PC-9 (cell line): ENCODE results near the gene FAM83D. TPM values are rescaled to one million over a fixed set of nuclear protein-coding genes. Genes with fewer than 3 reads are reported as not detected.

Experiments used
- BruUV-seq: library from RNA; stranded (reverse); fragments of 400-500 nt; replicated peaks from 2 replicates; lab custom pipeline; 2021; lab: Mats Ljungman, UMichigan
- CTCF ChIA-PET: fragments of 300-600 bp; sonication (Branson Sonifier 250); formaldehyde crosslinking; loops from one replicate; lab custom pipeline; 2022; ENCODE audit warnings: antibody characterized with exemption; lab: Charles Lee
- POLR2A ChIA-PET: fragments of 300-600 bp; sonication (Branson Sonifier 250); formaldehyde crosslinking; loops from one replicate; lab custom pipeline; 2022; ENCODE audit warnings: antibody characterized with exemption; ENCODE audit not compliant: unreplicated experiment; lab: Charles Lee
- DNase-seq, 2 experiments: peaks; one replicate each; pipeline versions ENCODE4 v3.0.0 to v3.0.0-alpha.2; 2015 to 2022; ENCODE audit warnings: mixed read lengths in 1 of 2
- H2AFZ ChIP-seq: fragments of 200-600 bp; sonication (generic); 2 replicates; pipeline ENCODE4 v1.8.1; 2017; ENCODE audit warnings: antibody characterized with exemption
- H3F3A ChIP-seq: fragments of 200-600 bp; sonication (generic); 2 replicates; pipeline ENCODE4 v1.8.1; 2017; ENCODE audit warnings: antibody characterized with exemption, mild to moderate bottlenecking, low read depth; ENCODE audit not compliant: insufficient read depth
- H3K27ac ChIP-seq: fragments of 200-600 bp; sonication (generic); 2 replicates; pipeline ENCODE4 v1.6.1; 2016; ENCODE audit warnings: mixed run types
- H3K27me3 ChIP-seq: fragments of 200-600 bp; sonication (generic); 2 replicates; pipeline ENCODE4 v1.6.1; 2016; ENCODE audit warnings: low read depth, mixed run types; ENCODE audit not compliant: insufficient read depth
- H3K36me3 ChIP-seq: fragments of 200-600 bp; sonication (generic); 2 replicates; pipeline ENCODE4 v1.6.1; 2016; ENCODE audit warnings: low read depth, mixed run types
- H3K4me1 ChIP-seq: fragments of 200-600 bp; sonication (generic); replicated peaks from 2 replicates; pipeline ENCODE4 v1.6.1; 2016; ENCODE audit warnings: mixed run types; ENCODE audit not compliant: insufficient read depth
- H3K4me2 ChIP-seq: fragments of 200-600 bp; sonication (generic); 2 replicates; pipeline ENCODE4 v1.6.1; 2017; ENCODE audit warnings: mixed run types
- H3K4me3 ChIP-seq: fragments of 200-600 bp; sonication (generic); 2 replicates; pipeline ENCODE4 v1.6.1; 2016; ENCODE audit warnings: mixed run types
- H3K79me2 ChIP-seq: fragments of 200-600 bp; sonication (generic); 2 replicates; pipeline ENCODE4 v1.6.1; 2017; ENCODE audit warnings: low read depth, mixed run types
- H3K9me2 ChIP-seq: fragments of 200-600 bp; sonication (generic); 2 replicates; pipeline ENCODE4 v1.8.1; 2017; ENCODE audit warnings: mild to moderate bottlenecking; ENCODE audit not compliant: insufficient read depth
- H3K9me3 ChIP-seq: fragments of 200-600 bp; sonication (generic); 2 replicates; pipeline ENCODE4 v1.8.1; 2016; ENCODE audit warnings: low read depth; ENCODE audit not compliant: insufficient read depth
- H4K20me1 ChIP-seq: fragments of 200-600 bp; sonication (generic); 2 replicates; pipeline ENCODE4 v1.8.1; 2017; ENCODE audit not compliant: insufficient read depth
- EZH2 ChIP-seq: fragments of 200-600 bp; sonication (generic); IDR thresholded peaks from 2 replicates; pipeline ENCODE4 v1.8.0; 2017; ENCODE audit warnings: antibody characterized with exemption, low read depth
- intact Hi-C: fragments of 100-400 bp; cut with micrococcal nuclease; formaldehyde crosslinking; loops from one replicate; pipeline ENCODE4 v1.10.0; 2022; ENCODE audit not compliant: unreplicated experiment
- total RNA-seq: library from RNA; stranded (reverse); gene quantifications from 2 replicates; pipeline ENCODE4 v1.2.3, GENCODE V29; 2021
- TF ChIP-seq, protein P1 (sequence below): fragments of 200-600 bp; sonication (generic); conservative IDR thresholded peaks from 2 replicates; pipeline ENCODE4 v1.6.1; 2017; ENCODE audit warnings: mixed run types, antibody characterized with exemption, mild to moderate bottlenecking, moderate library complexity

The FAM83D gene
- total RNA-seq, 1 experiment from 2014 or later, result 57.3 TPM

GRCh38 chr20:38895098-38895949 lies 30.9 kb upstream of the FAM83D start:
- TF ChIP-seq, protein P1, sequence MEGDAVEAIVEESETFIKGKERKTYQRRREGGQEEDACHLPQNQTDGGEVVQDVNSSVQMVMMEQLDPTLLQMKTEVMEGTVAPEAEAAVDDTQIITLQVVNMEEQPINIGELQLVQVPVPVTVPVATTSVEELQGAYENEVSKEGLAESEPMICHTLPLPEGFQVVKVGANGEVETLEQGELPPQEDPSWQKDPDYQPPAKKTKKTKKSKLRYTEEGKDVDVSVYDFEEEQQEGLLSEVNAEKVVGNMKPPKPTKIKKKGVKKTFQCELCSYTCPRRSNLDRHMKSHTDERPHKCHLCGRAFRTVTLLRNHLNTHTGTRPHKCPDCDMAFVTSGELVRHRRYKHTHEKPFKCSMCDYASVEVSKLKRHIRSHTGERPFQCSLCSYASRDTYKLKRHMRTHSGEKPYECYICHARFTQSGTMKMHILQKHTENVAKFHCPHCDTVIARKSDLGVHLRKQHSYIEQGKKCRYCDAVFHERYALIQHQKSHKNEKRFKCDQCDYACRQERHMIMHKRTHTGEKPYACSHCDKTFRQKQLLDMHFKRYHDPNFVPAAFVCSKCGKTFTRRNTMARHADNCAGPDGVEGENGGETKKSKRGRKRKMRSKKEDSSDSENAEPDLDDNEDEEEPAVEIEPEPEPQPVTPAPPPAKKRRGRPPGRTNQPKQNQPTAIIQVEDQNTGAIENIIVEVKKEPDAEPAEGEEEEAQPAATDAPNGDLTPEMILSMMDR, result no peak
- no peak for TF ChIP-seq EZH2
- Histone ChIP-seq H3K9me3 (no peaks in the 10 kb centered on the region), H4K20me1 (no peaks in the 10 kb centered on the region), H3K27me3 (peaks cover 52% of the 10 kb centered on the region), H3K4me1 (0 out of 2 replicates have a peak, but pooled peaks cover 2% of the 10 kb centered on the region), H3K4me3 (no peak overlapping the region), H3K36me3 (no peaks in the 10 kb centered on the region), H3K9me2 (no peaks in the 10 kb centered on the region), H2AFZ (no peak overlapping the region), H3K4me2 (no peak overlapping the region), H3K79me2 (no peaks in the 10 kb centered on the region), H3K27ac (no peak overlapping the region), H3F3A (no peaks in the 10 kb centered on the region)
- intact Hi-C loops, result no loop called here
- ChIA-PET POLR2A (no interaction called here), CTCF (interaction anchor here (0.6 to 1.3 kb wide), 2 partner anchors 33 to 154 kb away, joined by 3 to 7 read pairs; no protein-coding TSS in a partner anchor)
- BruUV-seq, result no TSS peak
- DNase-seq, result no peak

DNA sequence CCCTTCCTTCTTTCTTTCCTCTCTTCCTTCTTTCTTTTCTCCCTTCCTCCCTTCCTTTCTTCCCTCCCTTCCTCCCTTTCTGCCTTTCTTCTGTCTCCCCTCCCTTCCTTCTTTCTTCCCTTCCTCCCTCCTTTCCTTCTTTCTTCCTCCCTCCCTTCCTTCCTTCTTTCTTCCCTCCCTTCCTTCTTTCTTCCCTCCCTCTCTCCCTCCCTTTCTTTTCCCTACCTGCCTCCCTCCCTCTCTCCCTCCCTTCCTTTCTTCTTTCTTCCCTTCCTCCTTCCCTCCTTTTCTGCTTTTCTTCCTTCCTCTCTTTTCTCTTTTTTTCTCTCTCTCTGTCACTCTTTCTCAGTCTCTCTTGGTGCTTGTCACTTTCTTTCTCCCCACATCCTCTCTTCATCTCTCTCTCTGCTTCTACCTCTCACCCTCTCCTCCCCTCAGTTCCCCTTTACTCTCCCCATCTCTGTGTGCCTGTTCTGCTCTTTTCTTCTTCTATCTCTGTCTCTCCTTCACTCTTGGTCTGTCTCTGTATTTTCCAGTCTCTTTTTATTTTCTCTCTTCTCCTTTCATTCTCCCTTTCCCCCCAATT lies 30.1 kb upstream of the FAM83D start:
- CTCF ChIA-PET, result no interaction called here

GRCh38 chr20:38897267-38897666 lies 28.9 kb upstream of the FAM83D start:
- no TSS peak for BruUV-seq
- Histone ChIP-seq H3K9me3 (no peaks in the 10 kb centered on the region), H3K79me2 (no peaks in the 10 kb centered on the region), H3K4me1 (no peaks in the 10 kb centered on the region), H3K36me3 (no peaks in the 10 kb centered on the region), H3K27me3 (peaks cover 71% of the 10 kb centered on the region), H3K4me3 (no peak overlapping the region), H4K20me1 (no peaks in the 10 kb centered on the region), H3K27ac (no peak overlapping the region), H3K4me2 (no peak overlapping the region), H3K9me2 (no peaks in the 10 kb centered on the region), H3F3A (no peaks in the 10 kb centered on the region), H2AFZ (no peak overlapping the region)
- no peak for TF ChIP-seq EZH2
- TF ChIP-seq, protein P1, result no peak
- intact Hi-C loops, result no loop called here
- DNase-seq, result no peak
- POLR2A ChIA-PET, result no interaction called here
- CTCF ChIA-PET, result no interaction called here

More for the DNA sequence above, 30.1 kb upstream of the FAM83D start:
- no peaks in the 10 kb centered on the region for H3K36me3 ChIP-seq
- no peaks in the 10 kb centered on the region for H3K9me3 ChIP-seq
- H4K20me1 ChIP-seq, result no peaks in the 10 kb centered on the region
- intact Hi-C loops, result no loop called here
- H3K4me1 ChIP-seq, result no peaks in the 10 kb centered on the region
- BruUV-seq, result no TSS peak
- no peaks in the 10 kb centered on the region for H3F3A ChIP-seq
- H3K4me3 ChIP-seq, result no peak overlapping the region
- H2AFZ ChIP-seq, result no peak overlapping the region
- DNase-seq, result no peak
- H3K4me2 ChIP-seq, result no peak overlapping the region
- H3K27ac ChIP-seq, result no peak overlapping the region
- no peaks in the 10 kb centered on the region for H3K9me2 ChIP-seq
- no peak for TF ChIP-seq EZH2
- TF ChIP-seq, protein P1, result no peak
- POLR2A ChIA-PET, result no interaction called here
- H3K27me3 ChIP-seq, result peaks cover 59% of the 10 kb centered on the region
- H3K79me2 ChIP-seq, result no peaks in the 10 kb centered on the region
